Effector CD8-positive, alpha-beta T cell (primary cell): Measurements from ENCODE around the gene PKN2.
"Not testable (repeated sequence)": the region's sequence is repeated elsewhere in the genome, so short reads cannot be mapped to it uniquely, and the experiment has no call there.

Experiments used
- DNase-seq: peaks from one replicate; lab custom pipeline; 2025; lab: John Stamatoyannopoulos, UW

PKN2 gene

GRCh38 chr1:88791192-88791591 lies 107.1 kb downstream of the PKN2 start:
- DNase-seq, result no peak

GRCh38 chr1:88799491-88799890 lies 115.4 kb downstream of the PKN2 start:
- no peak for DNase-seq

DNA sequence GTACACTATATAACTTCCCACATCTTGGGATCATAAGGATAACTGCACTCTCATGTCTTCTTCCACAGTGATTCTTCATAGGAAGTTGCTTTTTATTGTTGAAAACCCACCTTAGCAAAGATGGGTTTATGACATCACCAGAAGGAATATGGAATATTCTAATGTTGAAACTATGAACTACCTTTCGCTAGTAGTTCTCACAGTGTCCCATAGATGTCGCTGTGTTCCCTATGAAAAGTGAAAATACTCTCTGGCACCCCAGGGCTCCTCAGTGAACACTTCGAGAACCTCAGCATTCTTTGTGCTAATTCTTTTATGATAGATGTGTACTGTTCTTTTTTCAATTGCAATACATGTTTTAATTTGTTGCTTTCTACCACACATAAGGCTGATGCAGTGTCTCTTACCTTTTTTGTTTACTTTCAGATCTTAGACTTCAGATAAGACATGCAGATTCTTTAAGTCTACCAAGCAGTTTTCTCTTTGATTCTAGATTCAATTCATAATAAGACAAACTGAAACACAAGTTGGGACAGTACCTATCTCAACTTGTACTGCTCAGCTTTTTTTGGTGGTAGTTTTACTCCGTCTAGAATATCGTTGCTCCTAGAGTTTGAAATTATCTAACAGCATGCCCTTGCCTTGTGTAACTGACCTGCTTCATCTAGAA lies 116.4 kb downstream of the PKN2 start:
- peak; percentile 1 for DNase-seq

GRCh38 chr1:88801575-88802208 lies 117.6 kb downstream of the PKN2 start:
- DNase-seq, result no peak

DNA sequence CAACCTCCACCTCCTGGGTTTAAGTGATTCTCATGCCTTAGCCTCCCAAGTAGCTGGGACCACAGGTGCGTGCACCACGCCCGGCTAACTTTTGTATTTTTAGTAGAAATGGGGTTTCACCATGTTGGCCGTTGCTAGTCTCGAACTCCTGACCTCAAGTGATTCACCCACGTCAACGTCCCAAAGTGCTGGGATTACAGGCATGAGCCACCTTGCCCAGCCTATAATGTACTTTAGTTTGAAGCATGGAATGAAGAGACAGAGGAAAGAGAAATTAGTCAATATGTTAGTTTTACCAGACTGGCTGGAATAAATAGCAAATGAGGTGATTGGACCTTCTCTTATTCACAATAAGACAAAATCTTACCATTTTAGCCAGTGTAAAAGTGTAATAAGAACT lies 118.3 kb downstream of the PKN2 start:
- no peak for DNase-seq

DNA sequence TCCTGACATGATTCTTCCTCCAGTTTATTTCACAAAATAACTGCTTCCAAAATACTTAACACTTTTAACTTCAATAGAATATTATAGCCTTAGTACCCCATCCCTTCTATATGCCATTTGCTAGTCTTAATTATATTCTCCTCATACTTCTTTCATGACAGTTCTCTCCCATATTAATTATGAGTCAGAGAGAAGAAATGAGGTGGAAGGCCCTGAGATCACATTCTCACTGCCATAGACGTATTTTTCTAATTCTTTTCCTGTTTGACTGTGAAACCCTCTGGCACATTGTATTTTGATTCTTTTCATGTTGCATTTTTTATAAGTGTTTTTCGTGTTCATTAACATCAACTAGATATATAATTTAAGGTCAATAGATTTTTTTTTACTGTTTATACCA lies 118.9 kb downstream of the PKN2 start:
- DNase-seq, result no peak

GRCh38 chr1:88803444-88803843 lies 119.4 kb downstream of the PKN2 start:
- no peak for DNase-seq

DNA sequence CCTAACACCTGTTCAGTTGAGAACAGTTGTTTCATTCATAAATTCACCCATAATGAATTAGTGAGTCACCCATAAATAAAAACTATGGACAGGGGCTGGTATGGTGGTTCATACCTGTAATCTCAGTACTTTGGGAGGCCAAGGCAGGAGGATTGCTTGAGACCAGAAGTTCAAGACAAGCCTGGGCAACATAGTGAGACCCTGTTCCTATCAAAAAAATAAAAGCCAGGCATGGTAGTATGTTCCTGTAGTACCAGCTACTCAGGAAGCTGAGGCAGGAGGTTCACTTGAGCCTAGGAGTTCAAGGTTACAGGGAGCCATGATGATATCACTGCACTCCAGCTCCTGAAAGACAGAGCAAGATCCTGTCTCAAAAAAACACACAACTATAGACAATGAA lies 128.3 kb downstream of the PKN2 start:
- DNase-seq, result no peak

- no peak for DNase-seq
These were observed 129.4 kb downstream of the PKN2 start for GRCh38 chr1:88813471-88813870.

DNA sequence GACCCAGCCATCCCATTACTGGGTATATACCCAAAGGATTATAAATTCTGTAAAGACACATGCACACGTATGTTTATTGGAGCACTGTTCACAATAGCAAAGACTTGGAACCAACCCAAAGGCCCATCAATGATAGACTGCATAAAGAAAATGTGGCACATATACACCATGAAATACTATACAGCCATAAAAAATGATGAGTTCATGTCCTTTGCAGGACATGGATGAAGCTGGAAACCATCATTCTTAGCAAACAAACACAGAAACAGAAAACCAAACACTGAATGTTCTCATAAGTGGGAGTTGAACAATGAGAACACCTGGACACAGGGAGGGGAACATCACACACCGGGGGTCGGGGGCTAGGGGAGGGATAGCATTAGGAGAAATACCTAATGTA lies 135.6 kb downstream of the PKN2 start:
- DNase-seq, result not testable (repeated sequence)

DNA sequence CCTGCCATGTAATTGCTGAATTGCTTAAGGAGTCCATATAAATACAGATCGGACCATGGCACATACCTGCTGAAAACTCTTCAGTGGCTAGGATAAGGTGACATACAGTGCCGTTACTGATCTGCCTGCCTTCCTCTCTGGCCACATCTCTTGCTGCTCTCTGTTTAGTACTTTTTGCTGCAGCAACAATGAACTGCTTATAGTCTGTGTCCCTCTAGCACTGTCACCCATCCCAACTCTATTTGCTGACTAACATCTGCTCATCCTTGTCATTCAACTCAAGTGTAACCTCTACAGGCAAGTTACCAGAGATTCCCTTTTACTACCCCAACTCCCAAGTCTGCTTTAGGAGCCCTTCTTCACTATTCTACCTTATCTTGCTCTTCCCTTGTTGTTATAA lies 141.6 kb downstream of the PKN2 start:
- no peak for DNase-seq

DNA sequence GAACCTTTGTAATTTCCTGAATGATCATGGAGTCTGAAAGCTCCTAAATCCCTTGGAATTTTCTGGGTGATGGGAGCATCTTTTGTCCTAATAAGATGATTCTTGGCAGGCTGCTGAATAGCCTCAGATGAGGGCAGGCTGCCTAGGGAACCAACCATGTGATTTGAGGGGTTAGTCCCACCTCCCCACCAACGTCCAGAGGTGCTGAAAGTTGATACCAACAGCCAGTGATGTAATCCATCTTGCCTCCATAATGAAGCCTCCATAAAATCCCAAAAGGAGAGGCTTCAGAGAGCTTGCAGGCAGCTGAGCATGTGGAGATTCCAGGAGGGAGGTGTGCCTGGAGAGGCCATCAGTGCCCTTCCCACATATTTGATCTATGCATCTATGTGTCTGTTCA lies 163.6 kb downstream of the PKN2 start:
- no peak for DNase-seq

DNA sequence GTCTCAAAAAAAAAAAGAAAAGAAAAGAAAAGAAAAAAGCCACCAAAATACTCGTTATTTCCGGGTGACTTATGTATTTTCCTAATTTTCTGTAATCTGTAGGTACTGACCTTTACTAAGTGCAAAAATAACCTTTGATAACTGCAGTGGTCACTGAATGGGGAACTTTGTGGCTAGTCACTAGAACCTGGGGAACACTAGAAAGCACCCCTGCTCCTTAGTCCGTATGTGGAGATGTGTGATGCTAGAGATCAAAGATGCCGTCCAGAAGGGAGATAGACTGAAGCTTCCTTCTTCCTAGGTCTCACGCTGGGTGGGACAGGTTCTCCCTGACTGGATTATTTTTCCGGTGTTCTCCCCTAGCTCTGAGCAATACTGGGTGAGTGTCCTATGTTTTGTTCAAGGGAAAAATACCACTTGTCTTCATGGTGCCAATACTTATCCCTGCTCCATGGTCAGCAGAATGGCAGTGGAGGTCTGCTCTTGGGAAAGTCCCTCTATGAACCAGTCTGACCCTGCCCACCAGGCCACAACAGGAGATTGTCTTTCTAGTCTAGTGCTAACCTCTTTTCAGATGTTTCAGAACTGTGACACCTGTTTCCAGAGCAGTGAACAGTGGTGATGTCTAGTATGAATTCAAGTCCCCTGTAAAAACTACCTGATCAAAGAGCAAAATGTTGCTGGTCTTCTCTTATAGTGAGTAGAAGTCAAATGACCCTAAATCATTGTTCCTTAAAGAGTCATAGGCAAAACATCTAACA lies 167.4 kb downstream of the PKN2 start:
- DNase-seq, result no peak

- no peak for DNase-seq
These were observed 183.9 kb downstream of the PKN2 start for GRCh38 chr1:88867743-88868521.

DNA sequence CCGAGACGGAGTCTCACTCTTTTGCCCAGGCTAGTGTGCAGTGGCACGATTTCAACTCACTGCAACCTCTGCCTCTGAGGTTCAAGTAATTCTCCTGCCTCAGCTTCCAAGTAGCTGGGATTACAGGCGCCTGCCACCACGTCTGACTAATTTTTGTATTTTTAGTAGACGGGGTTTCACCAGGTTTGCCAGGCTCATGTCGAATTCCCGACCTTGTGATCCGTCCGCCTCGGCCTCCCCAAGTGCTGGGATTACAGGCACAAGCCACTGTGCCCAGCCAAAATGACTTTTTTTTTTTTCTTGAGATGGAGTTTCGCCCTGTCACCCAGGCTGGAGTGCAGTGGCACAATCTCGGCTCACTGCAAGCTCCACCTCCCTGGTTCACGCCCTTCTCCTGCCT lies 185.6 kb downstream of the PKN2 start:
- DNase-seq, result not testable (repeated sequence)

GRCh38 chr1:88873737-88874349 lies 189.8 kb downstream of the PKN2 start:
- DNase-seq, result no peak

DNA sequence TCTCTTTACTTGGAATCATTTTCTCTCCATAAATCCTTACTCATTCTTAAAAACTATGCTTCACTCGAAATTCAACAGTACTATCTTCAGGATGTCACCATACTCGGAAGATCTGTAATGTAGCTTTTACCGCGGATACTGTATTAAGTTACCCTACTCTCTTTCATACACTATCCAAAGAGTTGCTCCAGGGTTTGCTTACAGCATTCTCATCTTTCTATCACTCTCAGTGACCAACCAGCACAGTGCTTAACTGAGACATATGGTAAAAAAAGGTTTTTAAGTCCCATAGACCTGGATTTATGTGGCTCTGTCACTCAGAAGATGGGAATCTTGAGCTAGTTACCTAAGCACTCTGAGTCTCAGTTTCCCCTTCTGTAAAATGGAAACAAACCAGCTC lies 191.5 kb downstream of the PKN2 start:
- no peak for DNase-seq

GRCh38 chr1:88876573-88877365 lies 192.7 kb downstream of the PKN2 start:
- no peak for DNase-seq

DNA sequence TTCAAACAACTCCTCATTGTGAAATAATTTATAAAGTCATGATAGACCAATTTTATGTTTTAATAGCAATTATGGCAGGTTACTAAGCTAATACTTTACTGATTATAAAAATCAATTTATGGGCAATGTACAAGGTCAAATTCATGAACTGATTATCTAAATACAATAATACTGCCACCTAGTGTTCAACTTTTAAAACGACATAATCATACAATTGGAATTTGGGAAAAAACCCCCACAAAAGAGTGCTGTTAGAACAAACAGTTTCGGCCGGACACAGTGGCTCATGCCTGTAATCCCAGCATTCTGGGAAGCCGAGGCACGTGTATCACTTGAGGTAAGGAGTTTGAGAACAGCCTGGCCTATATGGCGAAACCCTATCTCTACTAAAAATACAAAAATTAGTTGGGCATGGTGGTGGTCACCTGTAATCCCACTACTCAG lies 193.3 kb downstream of the PKN2 start:
- DNase-seq, result no peak

- DNase-seq, result no peak
These were observed 193.8 kb downstream of the PKN2 start for GRCh38 chr1:88877911-88878310.

GRCh38 chr1:88878731-88879130 lies 194.7 kb downstream of the PKN2 start:
- no peak for DNase-seq
